Karpas-422 (cell line): Measurements from ENCODE around the gene EXOSC5. TPM values are rescaled to one million over a fixed set of nuclear protein-coding genes. Genes with fewer than 3 reads are reported as not detected.

Experiments used
- DNase-seq: peaks from one replicate; pipeline ENCODE4 v3.0.0-alpha.2; 2015
- H2AFZ ChIP-seq: fragments of 200-600 bp; sonication (generic); 2 replicates; pipeline ENCODE4 v1.6.1; 2014; ENCODE audit warnings: antibody characterized with exemption, low read length, mixed read lengths
- H3K27ac ChIP-seq: fragments of 200-600 bp; sonication (generic); 2 replicates; pipeline ENCODE4 v1.5.1; 2014; ENCODE audit warnings: mild to moderate bottlenecking, low read length, moderate library complexity
- H3K27me3 ChIP-seq: fragments of 200-600 bp; sonication (generic); 2 replicates; pipeline ENCODE4 v1.6.1; 2014; ENCODE audit warnings: low read length, mixed read lengths
- H3K36me3 ChIP-seq: fragments of 200-600 bp; sonication (generic); 2 replicates; pipeline ENCODE4 v1.6.1; 2014; ENCODE audit warnings: low read length, mixed read lengths; ENCODE audit not compliant: insufficient read depth
- H3K4me1 ChIP-seq: fragments of 200-600 bp; sonication (generic); 2 replicates; pipeline ENCODE4 v1.6.1; 2014; ENCODE audit warnings: mild to moderate bottlenecking, low read length, mixed read lengths
- H3K4me2 ChIP-seq: fragments of 200-600 bp; sonication (generic); 2 replicates; pipeline ENCODE4 v1.6.1; 2014; ENCODE audit warnings: low read length, low read depth, mild to moderate bottlenecking; ENCODE audit not compliant: poor library complexity, severe bottlenecking
- H3K4me3 ChIP-seq: fragments of 200-600 bp; sonication (generic); 2 replicates; pipeline ENCODE4 v1.5.1; 2014; ENCODE audit warnings: mild to moderate bottlenecking, antibody characterized with exemption, low read length, mixed read lengths
- H3K79me2 ChIP-seq: fragments of 200-600 bp; sonication (generic); 2 replicates; pipeline ENCODE4 v1.6.1; 2014; ENCODE audit warnings: mild to moderate bottlenecking, low read length, mixed read lengths
- H3K9ac ChIP-seq: fragments of 200-600 bp; sonication (generic); 2 replicates; pipeline ENCODE4 v1.6.0; 2014; ENCODE audit warnings: low read length
- H3K9me2 ChIP-seq: fragments of 200-600 bp; sonication (generic), shearing (Covaris generic); replicated peaks from 2 replicates; pipeline ENCODE4 v1.6.0; 2014; ENCODE audit warnings: mild to moderate bottlenecking, low read length, moderate library complexity; ENCODE audit not compliant: insufficient read depth
- H3K9me3 ChIP-seq: fragments of 300-700, 200-600 bp; sonication (generic); 2 replicates; pipeline ENCODE4 v1.6.1; 2014; ENCODE audit warnings: low read length, mixed read lengths
- H4K20me1 ChIP-seq: fragments of 200-600 bp; sonication (generic); 2 replicates; pipeline ENCODE4 v1.6.1; 2014; ENCODE audit warnings: mild to moderate bottlenecking, antibody characterized with exemption, low read length, low read depth; ENCODE audit not compliant: insufficient read depth
- total RNA-seq: library from RNA; depleted of rRNA; stranded (reverse); fragments of >200 nt; shearing (Covaris generic); gene quantifications from 2 replicates; pipeline ENCODE4 v1.2.3, GENCODE V29; 2014; ENCODE audit warnings: low replicate concordance

The EXOSC5 gene
- total RNA-seq, 1 experiment from 2014 or later: 74.7 TPM

DNA sequence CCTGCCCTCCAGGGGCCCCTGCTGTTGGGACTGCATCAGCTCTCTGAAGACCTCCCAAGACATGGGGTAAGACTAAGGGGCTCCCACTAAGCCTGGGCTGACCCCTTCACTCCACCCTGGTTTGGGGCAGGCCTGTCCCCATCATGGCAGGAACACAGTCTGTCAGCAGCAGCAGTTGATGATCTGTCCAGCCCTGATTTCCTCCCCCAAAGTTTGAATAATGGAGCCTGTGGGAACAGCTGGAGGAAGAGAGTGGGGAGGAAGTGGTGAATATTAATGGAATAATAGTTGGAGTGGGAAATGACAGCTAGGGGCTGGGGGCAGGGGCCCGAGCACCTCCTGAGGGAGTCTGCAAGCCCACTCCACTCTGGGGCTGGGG, 31.3 kb upstream of the EXOSC5 start:
- Histone ChIP-seq H3K79me2 (no peaks in the 10 kb centered on the region), H3K9me2 (no peaks in the 10 kb centered on the region), H3K4me2 (no peak overlapping the region), H3K4me1 (peaks cover 11% of the 10 kb centered on the region), H3K27ac (no peak overlapping the region), H3K27me3 (no peaks in the 10 kb centered on the region), H3K9ac (no peak overlapping the region), H3K9me3 (no peaks in the 10 kb centered on the region), H2AFZ (no peak overlapping the region), H3K4me3 (no peak overlapping the region), H4K20me1 (no peaks in the 10 kb centered on the region), H3K36me3 (peaks cover 7% of the 10 kb centered on the region; the same call in 1 of the 2 replicates)
- no peak for DNase-seq

DNA sequence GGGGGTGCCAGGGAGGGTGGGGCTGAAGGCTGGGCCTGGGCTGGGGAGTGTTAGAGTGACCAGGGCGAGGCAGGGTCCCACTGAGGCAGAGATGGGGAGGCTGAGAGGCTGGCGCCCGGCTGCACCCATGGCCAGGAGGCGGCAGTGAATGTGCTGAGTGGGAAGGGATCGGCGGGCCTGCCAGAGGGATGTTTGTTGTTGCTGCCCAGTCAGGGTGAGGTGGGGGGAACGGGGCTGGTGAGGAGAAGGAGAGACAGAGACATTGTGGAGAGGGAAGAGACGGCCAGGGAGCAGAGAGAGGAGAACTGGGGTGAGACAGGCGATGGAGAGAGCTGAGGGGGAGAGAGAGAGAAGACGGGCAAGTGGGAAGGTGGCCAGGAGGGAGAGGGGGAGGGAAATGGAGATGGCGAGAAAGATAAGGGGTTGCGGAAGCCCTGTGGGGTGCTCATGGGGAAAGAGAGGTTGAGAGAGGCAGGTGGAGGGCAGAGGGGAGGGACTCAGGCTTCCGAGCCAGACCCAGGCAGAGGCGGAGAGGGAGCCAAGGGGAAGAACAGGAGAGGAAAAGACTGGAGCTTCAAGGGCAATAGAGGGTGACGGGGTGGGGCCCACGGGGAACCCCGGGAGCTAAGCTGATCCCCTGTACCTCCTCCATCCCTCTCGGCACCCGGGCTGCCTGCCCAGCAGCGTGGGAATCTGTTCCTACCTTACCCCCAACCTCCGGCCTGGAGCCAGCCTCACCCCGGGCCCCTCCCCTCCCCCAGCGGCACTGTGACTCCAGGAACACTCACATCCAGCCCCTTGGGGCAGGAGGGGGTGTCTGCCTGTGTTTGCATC, 30.7 kb upstream of the EXOSC5 start:
- no peak overlapping the region for H3K9ac ChIP-seq
- H4K20me1 ChIP-seq: no peaks in the 10 kb centered on the region
- no peaks in the 10 kb centered on the region for H3K9me3 ChIP-seq
- no peak overlapping the region for H2AFZ ChIP-seq
- H3K4me1 ChIP-seq: peaks cover 11% of the 10 kb centered on the region
- no peak overlapping the region for H3K27ac ChIP-seq
- peaks cover 1% of the 10 kb centered on the region; the same call in 1 of the 2 replicates for H3K36me3 ChIP-seq
- H3K9me2 ChIP-seq: no peaks in the 10 kb centered on the region
- H3K27me3 ChIP-seq: no peaks in the 10 kb centered on the region
- DNase-seq: peak; percentile 37
- H3K4me2 ChIP-seq: no peak overlapping the region
- H3K4me3 ChIP-seq: no peak overlapping the region
- H3K79me2 ChIP-seq: no peaks in the 10 kb centered on the region

GRCh38 chr19:41426952-41427646, 29.9 kb upstream of the EXOSC5 start, which contains the start of gene B3GNT8:
Gene B3GNT8, minus strand, starts transcription at chr19:41427374. Its CDS starts 596 bp downstream, at chr19:41426778.
- Histone ChIP-seq H3K79me2 (no peaks in the 10 kb centered on the region), H3K36me3 (no peaks in the 10 kb centered on the region), H3K27ac (no peak within 1 kb of the TSS), H3K9me2 (no peaks in the 10 kb centered on the region), H3K9me3 (no peaks in the 10 kb centered on the region), H3K4me3 (no peak within 1 kb of the TSS), H3K4me1 (peaks cover 11% of the 10 kb centered on the region), H4K20me1 (no peaks in the 10 kb centered on the region), H3K4me2 (no peak within 1 kb of the TSS), H3K9ac (no peak within 1 kb of the TSS), H2AFZ (no peak within 1 kb of the TSS), H3K27me3 (no peaks in the 10 kb centered on the region)
- peak; percentile 40 for DNase-seq

DNA sequence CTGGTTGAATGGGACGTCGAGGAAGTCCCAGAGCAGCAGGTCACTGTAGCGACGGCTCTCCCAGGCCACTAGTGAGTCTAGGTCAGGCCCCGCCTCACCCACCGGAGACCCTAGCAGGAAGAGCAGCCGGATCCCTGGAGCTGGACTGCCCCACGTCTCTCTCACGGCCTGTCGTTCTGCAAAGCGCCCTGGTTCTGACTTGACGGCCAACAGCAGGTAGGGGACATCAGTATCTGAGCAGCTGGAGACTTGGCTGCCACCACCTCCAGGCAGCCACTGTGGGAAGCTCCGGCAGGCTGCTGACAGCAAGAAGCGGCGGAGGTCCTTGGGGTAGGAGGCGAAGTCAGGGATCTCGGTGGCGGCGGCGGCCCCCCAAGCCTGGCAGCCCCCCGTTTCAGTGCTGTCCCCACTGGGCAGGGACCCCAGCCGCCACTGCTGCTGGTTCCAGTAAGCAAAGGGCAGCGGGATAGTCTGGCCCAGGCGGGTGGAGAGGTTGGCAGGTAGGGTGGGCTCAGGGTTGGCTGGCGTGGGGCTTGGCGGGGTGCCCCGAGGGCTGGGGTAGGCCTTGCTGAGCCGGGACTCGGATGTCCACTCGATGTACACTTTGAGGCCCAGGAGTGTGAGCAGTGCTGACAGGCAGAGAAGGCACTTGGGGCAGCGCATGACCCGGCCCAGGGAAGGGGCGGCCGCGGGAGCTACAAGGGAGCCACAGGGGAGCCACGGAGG, 29.1 kb upstream of the EXOSC5 start:
- Histone ChIP-seq H2AFZ (no peak overlapping the region), H3K27me3 (no peaks in the 10 kb centered on the region), H3K9me2 (no peaks in the 10 kb centered on the region), H3K4me2 (no peak overlapping the region), H3K36me3 (no peaks in the 10 kb centered on the region), H3K4me1 (peaks cover 11% of the 10 kb centered on the region), H4K20me1 (no peaks in the 10 kb centered on the region), H3K9ac (no peak overlapping the region), H3K27ac (no peak overlapping the region), H3K9me3 (no peaks in the 10 kb centered on the region), H3K79me2 (no peaks in the 10 kb centered on the region), H3K4me3 (no peak overlapping the region)
- peak; percentile 31 for DNase-seq

- DNase-seq: no peak
- Histone ChIP-seq H3K4me2 (no peak overlapping the region), H3K27me3 (no peaks in the 10 kb centered on the region), H3K9me2 (no peaks in the 10 kb centered on the region), H3K4me3 (no peak overlapping the region), H3K27ac (no peak overlapping the region), H3K9ac (no peak overlapping the region), H3K9me3 (no peaks in the 10 kb centered on the region), H3K4me1 (peaks cover 11% of the 10 kb centered on the region), H2AFZ (no peak overlapping the region), H3K79me2 (no peaks in the 10 kb centered on the region), H3K36me3 (no peaks in the 10 kb centered on the region), H4K20me1 (no peaks in the 10 kb centered on the region)
These were observed 28.3 kb upstream of the EXOSC5 start for GRCh38 chr19:41425174-41426115.

- peak; percentile 32 for DNase-seq
- no peak overlapping the region for H2AFZ ChIP-seq
- H3K4me1 ChIP-seq: peaks cover 11% of the 10 kb centered on the region
- no peaks in the 10 kb centered on the region for H3K79me2 ChIP-seq
- no peaks in the 10 kb centered on the region for H3K36me3 ChIP-seq
- H3K4me3 ChIP-seq: no peak overlapping the region
- no peaks in the 10 kb centered on the region for H3K9me2 ChIP-seq
- no peak overlapping the region for H3K9ac ChIP-seq
- no peaks in the 10 kb centered on the region for H3K9me3 ChIP-seq
- H3K27me3 ChIP-seq: no peaks in the 10 kb centered on the region
- no peak overlapping the region for H3K27ac ChIP-seq
- no peaks in the 10 kb centered on the region for H4K20me1 ChIP-seq
- H3K4me2 ChIP-seq: no peak overlapping the region
These were observed 27.4 kb upstream of the EXOSC5 start for GRCh38 chr19:41424335-41425173.

DNA sequence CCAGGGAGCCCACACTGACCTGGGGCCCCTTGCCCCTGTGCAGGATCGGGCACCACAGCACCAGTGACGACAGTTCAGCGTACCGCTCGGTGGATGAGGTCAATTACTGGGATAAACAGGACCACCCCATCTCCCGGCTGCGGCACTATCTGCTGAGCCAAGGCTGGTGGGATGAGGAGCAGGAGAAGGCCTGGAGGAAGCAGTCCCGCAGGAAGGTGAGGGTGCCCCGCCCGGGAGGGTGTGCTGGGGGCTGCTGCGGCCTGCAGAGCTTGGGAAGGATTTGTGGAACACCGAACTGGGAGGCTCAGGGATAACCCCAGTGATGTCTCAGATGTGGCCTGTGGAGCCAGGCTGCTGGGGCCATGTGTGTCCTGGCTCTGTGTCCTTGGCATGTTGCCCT, 25.8 kb upstream of the EXOSC5 start:
- no peak overlapping the region for H3K4me2 ChIP-seq
- peaks cover 5% of the 10 kb centered on the region for H3K4me1 ChIP-seq
- H3K9me3 ChIP-seq: no peaks in the 10 kb centered on the region
- no peak overlapping the region for H2AFZ ChIP-seq
- H4K20me1 ChIP-seq: no peaks in the 10 kb centered on the region
- H3K36me3 ChIP-seq: no peaks in the 10 kb centered on the region
- no peaks in the 10 kb centered on the region for H3K9me2 ChIP-seq
- H3K4me3 ChIP-seq: no peak overlapping the region
- H3K9ac ChIP-seq: no peak overlapping the region
- H3K79me2 ChIP-seq: no peaks in the 10 kb centered on the region
- DNase-seq: peak; percentile 28
- no peak overlapping the region for H3K27ac ChIP-seq
- no peaks in the 10 kb centered on the region for H3K27me3 ChIP-seq
